ENCODE results near the gene SNN. TPM values are rescaled to one million over a fixed set of nuclear protein-coding genes. Genes with fewer than 3 reads are reported as not detected.

SNN gene
- total and polyA plus RNA-seq, 2 of the 4 experiments (the other 2 are of a cell fraction): 10.0 to 13.0 TPM

DNA sequence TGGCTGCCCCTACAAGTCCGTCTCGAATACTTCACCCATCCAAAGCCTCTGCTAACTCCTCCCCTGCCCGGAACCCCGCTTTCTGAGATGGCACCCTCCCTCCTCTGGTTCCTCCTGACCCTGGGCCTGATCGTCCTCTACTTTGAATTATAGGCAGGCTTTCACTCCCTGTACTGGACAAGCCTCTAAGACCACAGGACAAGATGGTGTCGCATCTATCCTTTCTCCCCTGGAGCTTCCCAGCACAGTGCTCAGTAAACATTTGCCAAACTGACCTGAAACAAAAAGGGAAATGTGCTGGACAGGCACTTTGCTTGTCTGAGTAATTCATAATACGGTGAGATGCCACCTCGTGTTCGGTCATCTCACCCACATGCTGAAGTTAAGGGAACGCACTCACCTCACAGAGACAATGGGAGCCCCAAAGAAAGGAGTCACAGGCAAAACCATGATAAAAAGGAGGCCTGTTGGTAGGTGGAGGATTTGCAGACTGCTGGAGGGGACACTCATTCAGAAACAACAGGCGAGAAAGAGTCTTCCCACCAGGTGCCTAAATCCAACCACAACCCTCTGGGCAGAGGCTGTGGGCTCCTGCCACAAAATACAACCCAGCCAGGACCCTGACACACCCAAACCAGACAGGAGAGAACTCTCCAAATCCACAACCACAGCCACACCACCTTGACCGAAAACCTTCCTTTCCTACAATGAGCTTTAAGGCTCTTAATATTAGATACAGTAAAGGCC lies 28.2 kb downstream of the SNN start:
- TF ChIP-seq, protein P1, sequence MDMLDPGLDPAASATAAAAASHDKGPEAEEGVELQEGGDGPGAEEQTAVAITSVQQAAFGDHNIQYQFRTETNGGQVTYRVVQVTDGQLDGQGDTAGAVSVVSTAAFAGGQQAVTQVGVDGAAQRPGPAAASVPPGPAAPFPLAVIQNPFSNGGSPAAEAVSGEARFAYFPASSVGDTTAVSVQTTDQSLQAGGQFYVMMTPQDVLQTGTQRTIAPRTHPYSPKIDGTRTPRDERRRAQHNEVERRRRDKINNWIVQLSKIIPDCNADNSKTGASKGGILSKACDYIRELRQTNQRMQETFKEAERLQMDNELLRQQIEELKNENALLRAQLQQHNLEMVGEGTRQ (IDR thresholded peaks at IDR 0.05; ENCODE audit: low read depth, low read length): no peak
- no peak for TF ChIP-seq SMC3 (IDR thresholded peaks at IDR 0.05; ENCODE audit: low read depth, low read length)
- TF ChIP-seq, protein P2, sequence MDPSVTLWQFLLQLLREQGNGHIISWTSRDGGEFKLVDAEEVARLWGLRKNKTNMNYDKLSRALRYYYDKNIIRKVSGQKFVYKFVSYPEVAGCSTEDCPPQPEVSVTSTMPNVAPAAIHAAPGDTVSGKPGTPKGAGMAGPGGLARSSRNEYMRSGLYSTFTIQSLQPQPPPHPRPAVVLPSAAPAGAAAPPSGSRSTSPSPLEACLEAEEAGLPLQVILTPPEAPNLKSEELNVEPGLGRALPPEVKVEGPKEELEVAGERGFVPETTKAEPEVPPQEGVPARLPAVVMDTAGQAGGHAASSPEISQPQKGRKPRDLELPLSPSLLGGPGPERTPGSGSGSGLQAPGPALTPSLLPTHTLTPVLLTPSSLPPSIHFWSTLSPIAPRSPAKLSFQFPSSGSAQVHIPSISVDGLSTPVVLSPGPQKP (IDR thresholded peaks at IDR 0.05; ENCODE audit: borderline replicate concordance, low read depth, low read length): no peak
- TF ChIP-seq BHLHE40 (IDR thresholded peaks at IDR 0.05; ENCODE audit: low read depth, low read length): no peak
- TF ChIP-seq MAZ (IDR thresholded peaks at IDR 0.05; ENCODE audit: borderline replicate concordance, low read depth, low read length): no peak
- no peak for TF ChIP-seq CHD1 (IDR thresholded peaks at IDR 0.05; ENCODE audit: low read depth, low read length)
- TF ChIP-seq MAFK (IDR thresholded peaks at IDR 0.05; ENCODE audit: low read depth, low read length): no peak
- no peak for TF ChIP-seq POLR2A (IDR thresholded peaks at IDR 0.05; ENCODE audit: low read depth, low read length)
- no peak for TF ChIP-seq RFX5 (IDR thresholded peaks at IDR 0.05; ENCODE audit: low read depth, low read length)
- TF ChIP-seq, protein P3, sequence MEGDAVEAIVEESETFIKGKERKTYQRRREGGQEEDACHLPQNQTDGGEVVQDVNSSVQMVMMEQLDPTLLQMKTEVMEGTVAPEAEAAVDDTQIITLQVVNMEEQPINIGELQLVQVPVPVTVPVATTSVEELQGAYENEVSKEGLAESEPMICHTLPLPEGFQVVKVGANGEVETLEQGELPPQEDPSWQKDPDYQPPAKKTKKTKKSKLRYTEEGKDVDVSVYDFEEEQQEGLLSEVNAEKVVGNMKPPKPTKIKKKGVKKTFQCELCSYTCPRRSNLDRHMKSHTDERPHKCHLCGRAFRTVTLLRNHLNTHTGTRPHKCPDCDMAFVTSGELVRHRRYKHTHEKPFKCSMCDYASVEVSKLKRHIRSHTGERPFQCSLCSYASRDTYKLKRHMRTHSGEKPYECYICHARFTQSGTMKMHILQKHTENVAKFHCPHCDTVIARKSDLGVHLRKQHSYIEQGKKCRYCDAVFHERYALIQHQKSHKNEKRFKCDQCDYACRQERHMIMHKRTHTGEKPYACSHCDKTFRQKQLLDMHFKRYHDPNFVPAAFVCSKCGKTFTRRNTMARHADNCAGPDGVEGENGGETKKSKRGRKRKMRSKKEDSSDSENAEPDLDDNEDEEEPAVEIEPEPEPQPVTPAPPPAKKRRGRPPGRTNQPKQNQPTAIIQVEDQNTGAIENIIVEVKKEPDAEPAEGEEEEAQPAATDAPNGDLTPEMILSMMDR (conservative IDR thresholded peaks at IDR 0.05; ENCODE audit: low read depth, low read length): no peak
- no peak for TF ChIP-seq MXI1 (IDR thresholded peaks at IDR 0.05; ENCODE audit: borderline replicate concordance, low read depth, low read length)
- no peak for TF ChIP-seq CEBPB (IDR thresholded peaks at IDR 0.05; ENCODE audit: low read depth, low read length)
- TF ChIP-seq RAD21 (IDR thresholded peaks at IDR 0.05; ENCODE audit: low read length): no peak
- TF ChIP-seq RCOR1 (IDR thresholded peaks at IDR 0.05; ENCODE audit: insufficient replicate concordance, low read length): no peak
- TF ChIP-seq NFE2L2 (IDR thresholded peaks at IDR 0.05; ENCODE audit: low read depth, low read length): no peak
- TF ChIP-seq FOS (IDR thresholded peaks at IDR 0.05; ENCODE audit: low read depth, low read length): no peak
- Histone ChIP-seq H2BK120ac (ENCODE audit: low read depth, low read length) (no peak overlapping the region), H2BK20ac (ENCODE audit: low read depth, low read length) (no peak overlapping the region), H3K36me3 (ENCODE audit: control insufficient read depth, insufficient read depth, low read length) (peaks cover 49% of the 10 kb centered on the region), H3K27ac (ENCODE audit: insufficient read depth, low read length) (no peak overlapping the region), H3K23ac (ENCODE audit: low read depth, low read length) (no peak overlapping the region), H4K5ac (ENCODE audit: low read depth, low read length) (no peak overlapping the region), H3K79me1 (ENCODE audit: low read depth in 1 of 2, low read length in 2 of 2) (peaks cover 39 to 63% of the 10 kb centered on the region in 2 experiments), H3K9ac (ENCODE audit: low read depth, low read length) (no peak overlapping the region), H3K56ac (ENCODE audit: extremely low read depth, insufficient read depth, low read length) (no peak overlapping the region), H2AK9ac (replicated peaks; ENCODE audit: low read depth, low read length, poor library complexity) (no peak overlapping the region), H3K4me1 (ENCODE audit: control insufficient read depth, insufficient read depth, low read length) (peaks cover 4% of the 10 kb centered on the region), H3K14ac (replicated peaks; ENCODE audit: low read depth, low read length) (no peak overlapping the region), H2AFZ (replicated peaks; ENCODE audit: low read length, poor library complexity) (no peak overlapping the region), H3K4ac (ENCODE audit: low read depth, low read length) (no peak overlapping the region), H3K4me2 (ENCODE audit: low read depth, low read length) (no peak overlapping the region), H3K27me3 (ENCODE audit: control insufficient read depth, insufficient read depth, low read length) (no peaks in the 10 kb centered on the region), H3K4me3 (ENCODE audit: insufficient read depth, low read depth, low read length) (no peak overlapping the region), H2BK15ac (ENCODE audit: low read depth, low read length) (no peak overlapping the region), H4K20me1 (ENCODE audit: insufficient read depth, low read length) (peaks cover 36% of the 10 kb centered on the region), H3K9me1 (ENCODE audit: insufficient read depth, low read length) (peaks cover 8% of the 10 kb centered on the region), H3K9me3 (ENCODE audit: control insufficient read depth, insufficient read depth, low read length) (no peaks in the 10 kb centered on the region), H4K8ac (ENCODE audit: low read depth in 2 of 2, low read length in 2 of 2) (no peak overlapping the region), H3K18ac (ENCODE audit: low read depth, low read length) (no peak overlapping the region), H2BK5ac (ENCODE audit: low read depth, low read length, poor library complexity, severe bottlenecking) (no peak overlapping the region), H2AK5ac (ENCODE audit: low read depth, low read length) (no peak overlapping the region; the same call in 1 of the 2 replicates), H4K91ac (ENCODE audit: insufficient read depth, low read depth, low read length) (no peak overlapping the region)
- ATAC-seq (ENCODE audit: low read depth) (no peak), DNase-seq (no peak)
- dilution Hi-C loops (cut with HindIII; ENCODE audit: low sequenced_read_pairs, unreplicated experiment): no loop called here
- intact Hi-C loops (cut with micrococcal nuclease): no loop called here
- WGBS, 2 experiments (ENCODE audit: extremely low coverage in 2 of 2, insufficient read length in 1 of 2): 91% methylated on average over 7 of the region's 12 CpGs; no CpG with 5 or more reads in 1 of the 2 experiments
- ChIA-PET CTCF (interaction anchor here (1.1 kb wide), 1 partner anchor 289 kb away, joined by 3 read pairs; no protein-coding TSS in a partner anchor), POLR2A (ENCODE audit: unreplicated experiment) (no interaction called here)
- in situ Hi-C loops (cut with MboI; ENCODE audit: low sequenced_read_pairs): no loop called here
- no TSS peak for BruUV-seq (replicated peaks)
